ENCODE measurements around the gene CCIN.

DNA sequence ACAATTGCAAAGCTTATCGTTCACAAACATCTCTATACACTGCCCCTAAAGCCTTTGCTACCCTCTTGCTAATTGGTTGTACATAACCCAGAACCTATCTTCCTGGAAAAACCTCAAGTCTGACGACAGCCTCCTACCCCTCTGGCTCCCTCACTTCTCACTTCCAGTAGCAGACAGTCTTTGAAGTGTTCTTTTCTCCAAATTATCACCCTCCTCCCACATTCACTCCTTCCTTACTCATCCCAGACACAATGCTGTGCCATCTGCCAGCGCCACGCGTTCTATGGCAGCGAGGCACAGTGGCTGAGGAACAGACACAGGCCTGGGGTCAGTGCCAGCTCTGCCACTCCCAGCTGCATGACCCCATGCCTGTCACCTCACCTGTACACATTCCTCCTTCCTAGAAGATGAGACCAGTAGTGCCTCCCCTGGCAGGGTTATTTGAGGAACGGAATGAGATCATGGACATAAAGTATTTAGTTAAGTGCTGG is 49.3 kb downstream of the CCIN start:
- no peak for TF ChIP-seq CTCF (IDR thresholded peaks at IDR 0.05; ENCODE audit: borderline replicate concordance, extremely low read depth, low read length, poor library complexity, severe bottlenecking)
- TF ChIP-seq EZH2 (IDR thresholded peaks at IDR 0.05; ENCODE audit: borderline replicate concordance, low read depth, low read length, severe bottlenecking), result no peak

Measured in DND-41 (cell line).